GM04503 (cell line): ENCODE measurements around the gene TYW1.
"Not testable (repeated sequence)": the region's sequence is repeated elsewhere in the genome, so short reads cannot be mapped to it uniquely, and the experiment has no call there.

ENCODE experiments used
- DNase-seq: peaks from one replicate; pipeline ENCODE4 v3.0.0-alpha.2; 2012; ENCODE audit warnings: low read depth

TYW1 gene

GRCh38 chr7:67045496-67045995 lies 48.9 kb downstream of the TYW1 start:
- no peak for DNase-seq

- DNase-seq: not testable (repeated sequence)
These were observed 50.2 kb downstream of the TYW1 start for GRCh38 chr7:67046819-67047218.

- not testable (repeated sequence) for DNase-seq
These were observed 53.3 kb downstream of the TYW1 start for GRCh38 chr7:67049908-67050307.

- not testable (repeated sequence) for DNase-seq
These were observed 55.5 kb downstream of the TYW1 start for GRCh38 chr7:67052161-67052560.

GRCh38 chr7:67056683-67057082 lies 60.0 kb downstream of the TYW1 start:
- DNase-seq: no peak

GRCh38 chr7:67061321-67061720 lies 64.7 kb downstream of the TYW1 start:
- not testable (repeated sequence) for DNase-seq

GRCh38 chr7:67062802-67063201 lies 66.2 kb downstream of the TYW1 start:
- DNase-seq: not testable (repeated sequence)

- peak; percentile 49 for DNase-seq
These were observed 70.5 kb downstream of the TYW1 start for GRCh38 chr7:67066950-67067622.

GRCh38 chr7:67076120-67076519 lies 79.5 kb downstream of the TYW1 start:
- not testable (repeated sequence) for DNase-seq

GRCh38 chr7:67082880-67083279 lies 86.2 kb downstream of the TYW1 start:
- DNase-seq: not testable (repeated sequence)

- not testable (repeated sequence) for DNase-seq
These were observed 92.6 kb downstream of the TYW1 start for GRCh38 chr7:67089261-67089660.

GRCh38 chr7:67091053-67091452 lies 94.4 kb downstream of the TYW1 start:
- DNase-seq: not testable (repeated sequence)

- not testable (repeated sequence) for DNase-seq
These were observed 101.4 kb downstream of the TYW1 start for GRCh38 chr7:67098031-67098430.

GRCh38 chr7:67099406-67099805 lies 102.8 kb downstream of the TYW1 start:
- DNase-seq: not testable (repeated sequence)

- not testable (repeated sequence) for DNase-seq
These were observed 103.4 kb downstream of the TYW1 start for GRCh38 chr7:67100038-67100437.

- no peak for DNase-seq
These were observed 104.3 kb downstream of the TYW1 start for GRCh38 chr7:67100956-67101361.

GRCh38 chr7:67104937-67105336 lies 108.3 kb downstream of the TYW1 start:
- DNase-seq: not testable (repeated sequence)

GRCh38 chr7:67105377-67105776 lies 108.7 kb downstream of the TYW1 start:
- no peak for DNase-seq

- not testable (repeated sequence) for DNase-seq
These were observed 109.6 kb downstream of the TYW1 start for GRCh38 chr7:67106255-67106654.

- not testable (repeated sequence) for DNase-seq
These were observed 114.7 kb downstream of the TYW1 start for GRCh38 chr7:67111342-67111741.

GRCh38 chr7:67114483-67115246 lies 118.0 kb downstream of the TYW1 start:
- DNase-seq: not testable (repeated sequence)

GRCh38 chr7:67120491-67120890 lies 123.9 kb downstream of the TYW1 start:
- not testable (repeated sequence) for DNase-seq

GRCh38 chr7:67128257-67128656 lies 131.6 kb downstream of the TYW1 start:
- not testable (repeated sequence) for DNase-seq
